HG02970 (cell line): ENCODE results near the gene COASY.

Experiments
- ATAC-seq: cut with Tn5 transposase; IDR thresholded peaks from one replicate; pipeline ENCODE4 v1.9.1; 2021; ENCODE audit warnings: mild to moderate bottlenecking, moderate library complexity, moderate number of reproducible peaks; ENCODE audit not compliant: unreplicated experiment, low FRiP score

COASY gene

DNA sequence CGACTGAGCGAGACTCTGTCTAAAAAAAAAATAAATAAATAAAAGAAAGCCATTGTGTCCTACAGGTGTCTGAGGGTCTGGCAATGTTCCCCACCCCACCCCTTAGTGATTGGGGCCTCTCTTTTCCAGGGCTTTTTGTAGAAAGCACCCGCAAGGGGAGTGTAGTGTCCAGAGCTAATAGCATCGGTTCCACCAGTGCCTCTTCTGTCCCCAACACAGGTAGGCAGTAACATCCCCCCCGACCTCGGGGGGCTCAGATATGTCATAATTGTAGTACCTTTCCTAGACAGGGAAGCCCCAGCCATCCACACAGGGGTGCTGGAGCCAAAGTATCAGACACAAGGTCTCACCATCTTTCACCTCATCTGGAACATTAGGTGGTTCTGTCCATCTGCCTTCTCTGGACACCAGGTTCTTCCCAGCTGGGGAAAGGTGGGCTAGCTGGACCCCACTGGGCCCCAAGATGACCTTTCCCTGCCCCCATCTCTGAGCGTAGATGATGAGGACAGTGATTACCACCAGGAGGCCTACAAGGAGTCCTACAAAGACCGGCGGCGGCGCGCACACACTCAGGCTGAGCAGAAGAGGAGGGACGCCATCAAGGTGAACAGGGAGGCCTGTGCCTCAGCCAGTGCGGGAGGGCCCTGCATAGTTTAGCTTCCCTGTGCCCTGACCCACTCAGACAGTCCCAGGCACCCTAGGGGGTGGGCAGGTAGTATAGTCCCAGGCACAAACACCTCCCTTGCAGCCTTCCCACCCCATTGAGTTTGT is 6.6 kb downstream of the COASY start:
- no peak for ATAC-seq

DNA sequence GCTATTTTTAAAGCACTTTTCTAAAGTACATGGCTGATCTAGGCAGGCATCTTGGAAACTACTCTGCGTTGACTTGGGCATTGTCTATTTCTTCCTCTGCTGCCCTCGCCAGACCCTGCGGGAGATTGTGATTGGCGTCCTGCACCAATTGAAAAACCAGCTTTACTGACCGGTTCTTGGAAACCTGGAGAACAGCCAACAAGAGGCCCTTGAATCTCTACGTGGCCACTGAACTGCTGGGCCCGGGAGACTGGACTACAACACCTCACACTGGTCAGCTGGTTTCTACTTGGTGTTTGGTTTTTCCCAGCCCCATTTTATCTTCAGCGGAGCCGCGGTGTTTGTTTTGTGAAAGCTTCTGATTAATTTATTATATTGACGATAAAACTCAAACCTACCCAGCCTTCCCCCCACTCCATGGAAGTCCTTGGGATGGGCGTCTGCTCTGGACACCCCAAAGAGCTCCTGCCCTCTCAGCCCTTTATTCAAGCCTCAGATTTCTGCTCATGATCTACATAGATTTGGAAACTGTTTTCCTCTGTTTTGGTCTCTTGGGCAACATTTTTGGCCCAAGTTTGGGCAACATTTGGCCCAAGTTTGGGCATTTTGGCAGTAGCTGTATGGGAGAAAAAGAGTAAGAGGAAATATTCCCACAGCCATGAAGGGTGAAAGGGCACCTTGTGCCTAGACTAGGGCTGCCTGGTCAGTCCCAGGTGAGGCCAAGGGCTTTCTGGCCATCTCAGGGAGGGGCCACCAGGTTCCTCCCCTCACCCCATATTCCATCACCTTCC is 9.7 kb downstream of the COASY start:
- no peak for ATAC-seq

DNA sequence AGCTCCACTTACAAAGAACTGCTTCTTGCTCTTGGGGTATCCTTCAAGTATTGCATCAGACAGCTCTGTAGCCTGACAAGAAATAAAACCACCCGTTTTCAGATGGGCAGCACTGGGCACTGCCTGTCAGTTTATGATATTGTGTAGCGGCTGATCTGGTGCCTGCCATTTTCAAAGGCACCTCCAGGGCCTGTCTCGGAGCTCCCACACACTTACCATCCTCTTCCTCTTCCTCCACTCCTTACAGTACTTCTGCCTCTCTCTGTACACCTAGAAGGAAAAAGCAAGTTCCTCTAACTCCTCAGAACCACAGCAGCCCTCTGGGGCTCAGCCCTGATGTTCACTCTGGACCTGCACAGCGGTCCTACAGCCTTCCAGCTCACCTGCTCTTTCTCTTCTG is 11.1 kb downstream of the COASY start:
- ATAC-seq, result no peak

DNA sequence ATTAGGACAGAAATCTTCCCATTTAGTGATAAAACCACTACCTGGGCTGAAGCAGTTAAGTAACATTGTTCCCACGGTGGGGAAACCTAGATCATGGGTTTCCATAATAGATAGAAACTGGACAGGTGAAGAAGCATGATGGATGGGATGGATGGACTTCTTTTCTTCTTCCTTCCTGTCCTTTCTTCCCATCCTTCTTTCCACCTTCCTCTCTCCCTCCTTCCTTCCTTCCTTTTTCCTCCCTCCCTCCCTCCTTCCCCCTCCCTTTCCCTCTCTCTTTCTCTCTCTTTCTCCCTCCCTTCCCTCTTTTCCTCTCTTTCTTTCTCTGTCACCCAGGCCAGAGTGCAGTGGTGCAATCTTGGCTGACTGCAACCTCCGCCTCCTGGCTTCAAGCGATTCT is 12.5 kb downstream of the COASY start:
- ATAC-seq, result no peak

DNA sequence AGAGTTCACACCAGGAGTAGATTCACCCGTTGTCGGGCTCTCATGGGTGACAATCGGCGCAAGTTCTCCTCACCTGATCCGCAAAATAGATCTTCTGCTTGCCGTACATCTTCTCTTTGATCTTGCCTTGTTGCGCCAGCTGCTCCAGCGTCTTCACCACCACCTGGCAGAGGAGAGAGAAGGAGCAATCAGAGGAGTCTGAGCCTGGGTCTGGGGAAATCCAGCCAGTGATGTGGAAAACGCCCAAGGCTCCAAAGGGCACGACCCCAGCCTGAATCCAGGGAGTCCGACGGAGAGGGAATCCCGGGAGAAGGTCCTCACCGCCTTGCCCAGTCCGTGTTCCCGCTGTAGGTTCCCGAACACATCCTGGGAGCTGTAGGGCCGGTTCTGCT is 15.2 kb downstream of the COASY start:
- ATAC-seq, result no peak

DNA sequence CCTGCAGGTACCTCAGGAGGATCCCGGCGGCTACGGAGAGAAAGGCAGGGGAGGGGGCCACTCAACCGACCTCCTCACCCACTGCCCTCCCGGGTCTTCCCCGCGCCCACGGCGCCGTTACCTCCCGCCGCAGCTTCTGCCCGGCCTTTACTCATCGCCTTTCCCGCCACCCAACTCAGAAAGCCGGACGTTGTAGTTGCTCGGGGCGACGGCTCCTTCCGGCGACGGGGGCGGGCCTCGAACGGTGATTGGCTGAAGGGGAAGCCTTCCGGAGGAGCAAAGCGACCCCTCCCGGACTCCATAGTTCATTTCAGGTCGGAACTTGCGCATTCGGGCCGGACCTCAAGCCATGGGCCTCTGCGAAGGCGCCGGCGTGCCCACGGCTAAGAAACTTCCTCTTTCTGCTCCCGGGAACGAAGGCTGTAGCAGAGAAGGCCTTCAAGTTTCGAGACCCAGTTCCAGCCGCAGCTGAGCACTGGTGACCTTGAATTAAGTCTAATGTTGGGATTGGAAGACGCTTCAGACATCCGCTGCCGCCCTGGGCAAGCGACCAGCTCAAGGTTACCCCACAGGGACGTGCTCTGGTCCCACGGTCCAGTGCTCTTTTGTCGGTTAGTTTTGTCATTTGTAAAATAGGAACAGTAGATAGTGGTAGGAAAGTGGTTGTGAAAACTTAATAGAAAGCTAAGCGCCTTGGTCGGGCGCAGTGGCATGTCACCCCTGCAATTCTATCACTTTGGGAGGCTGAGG is 15.8 kb downstream of the COASY start, which contains the start of gene PSMC3IP:
TSS of gene PSMC3IP (minus strand) at position 198 of the 750 bp plus-strand sequence. CDS start at position 155, 43 bp downstream.
- ATAC-seq, result peak; percentile 62

DNA sequence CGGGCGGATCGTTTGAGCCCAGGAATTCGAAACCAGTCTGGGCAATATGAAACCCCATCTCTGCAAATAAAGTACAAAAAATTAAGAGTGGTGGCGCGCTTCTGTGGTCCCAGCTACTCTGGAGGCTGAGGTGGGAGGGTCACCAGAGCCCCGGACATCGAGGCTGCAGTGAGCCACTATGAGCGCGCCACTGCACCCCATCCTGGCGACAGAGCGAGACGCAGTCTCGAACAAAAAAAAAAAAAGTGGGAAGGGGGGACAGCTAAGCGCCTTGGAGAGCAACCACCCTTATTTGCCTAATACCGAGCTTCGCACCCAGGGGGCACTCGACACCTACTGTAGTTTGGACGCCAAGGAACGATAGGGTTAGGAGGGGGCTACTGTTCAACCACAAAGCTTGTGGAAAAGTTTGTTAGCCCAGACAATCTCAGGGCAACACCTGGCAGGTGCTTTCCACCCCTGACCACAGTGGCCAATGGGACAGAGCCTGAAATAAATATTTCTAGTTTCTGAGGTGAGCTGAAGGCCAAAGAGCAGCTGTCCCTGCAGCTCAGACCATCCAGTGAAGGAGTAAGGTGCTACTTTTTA is 16.4 kb downstream of the COASY start:
- ATAC-seq, result peak; percentile 46

DNA sequence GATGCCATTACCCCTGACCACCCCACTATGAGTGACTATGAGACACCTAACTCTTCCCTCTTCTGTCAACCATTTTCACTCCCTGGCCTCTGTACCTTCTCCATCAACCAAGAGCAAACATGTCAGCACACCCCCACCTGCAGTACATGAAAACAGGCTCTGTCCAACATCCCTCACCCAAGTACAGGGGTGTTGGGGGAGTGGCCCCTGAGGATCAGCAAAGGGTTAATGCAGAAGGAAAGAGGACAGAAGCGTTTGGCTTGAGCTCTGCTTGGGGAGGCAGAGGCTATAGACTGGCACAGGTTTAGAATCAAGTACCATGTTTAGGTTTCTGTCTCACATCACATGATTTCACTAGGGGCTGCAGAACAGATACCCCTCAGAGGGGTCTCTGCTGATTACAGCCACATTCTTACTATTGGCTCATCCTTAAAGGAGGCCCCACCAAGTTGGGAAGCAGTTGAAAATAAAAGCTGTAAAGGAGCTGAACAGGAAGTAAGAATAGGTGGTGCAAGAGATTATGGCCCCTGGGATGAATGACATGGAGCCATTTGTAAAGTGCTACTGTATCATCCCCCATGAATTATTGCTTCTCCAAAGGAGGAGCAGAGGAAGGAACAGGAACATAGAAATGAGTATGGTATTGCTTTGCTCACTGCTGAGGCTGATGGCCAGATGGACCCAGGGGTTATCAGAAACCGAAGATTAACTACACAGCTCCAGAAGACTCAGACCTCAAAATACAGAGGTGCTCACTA is 18.0 kb downstream of the COASY start:
- ATAC-seq, result no peak

DNA sequence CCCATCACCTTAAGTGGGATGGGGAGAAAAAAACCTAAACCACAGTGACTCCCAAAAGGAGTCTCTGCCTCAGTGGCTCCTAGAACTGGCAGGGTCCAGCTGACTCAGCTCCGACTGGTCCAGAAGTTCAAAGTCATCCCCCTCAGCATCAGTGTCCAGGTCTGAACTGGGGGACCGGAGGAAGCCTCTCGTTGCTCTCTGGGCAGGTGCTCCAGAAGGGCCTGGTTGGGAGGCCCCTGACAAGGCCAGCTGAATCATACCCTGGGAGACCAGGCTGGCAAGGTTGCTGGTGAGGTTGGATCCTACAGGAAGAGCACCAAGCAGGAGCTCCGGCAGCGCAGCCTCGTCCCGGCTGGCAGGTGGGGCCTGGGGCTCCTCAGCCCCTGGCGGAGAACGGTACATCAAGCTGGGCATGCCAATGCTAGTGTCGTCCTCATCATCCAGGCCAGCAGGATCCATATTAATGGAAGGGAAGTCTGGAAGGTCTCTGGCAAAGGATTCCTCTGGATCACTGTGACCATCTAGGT is 19.9 kb downstream of the COASY start:
- no peak for ATAC-seq

DNA sequence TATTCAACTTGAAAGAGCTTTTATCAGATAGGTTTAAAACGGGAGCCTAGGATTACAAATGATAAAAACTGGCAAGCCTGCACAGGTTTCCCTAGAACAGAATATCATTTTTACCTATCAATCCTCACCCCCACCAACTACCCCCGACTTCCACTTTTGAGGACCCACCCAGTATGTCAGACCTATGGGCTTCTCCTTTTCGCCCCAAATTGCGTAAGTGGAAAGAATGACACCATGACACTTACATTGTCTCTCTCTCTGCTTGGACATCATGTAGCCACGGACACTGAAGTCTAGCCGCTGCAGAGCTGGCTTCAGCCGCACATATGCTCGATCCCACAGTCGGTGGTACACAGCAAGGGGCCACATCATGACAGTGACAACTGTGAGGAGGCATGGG is 22.9 kb downstream of the COASY start:
- ATAC-seq, result no peak

DNA sequence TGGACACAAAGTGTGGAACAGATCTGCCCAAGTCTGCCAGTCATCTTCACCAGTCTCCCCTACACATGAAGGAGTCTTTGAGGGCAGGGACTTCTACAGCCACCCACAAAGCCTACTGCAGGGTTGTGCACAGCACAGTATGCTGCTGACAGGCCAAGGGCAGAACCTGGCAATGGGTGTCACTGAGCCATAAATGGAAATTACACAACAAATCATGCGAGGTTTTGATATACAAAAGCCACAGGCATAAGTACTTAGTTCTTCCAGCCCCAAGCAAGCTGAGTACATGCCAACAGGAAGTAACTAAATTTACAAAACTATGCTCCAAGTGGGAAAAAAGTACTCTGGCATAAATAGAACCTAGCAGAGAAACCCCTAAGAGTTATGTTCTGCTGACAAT is 23.4 kb downstream of the COASY start:
- ATAC-seq, result no peak

DNA sequence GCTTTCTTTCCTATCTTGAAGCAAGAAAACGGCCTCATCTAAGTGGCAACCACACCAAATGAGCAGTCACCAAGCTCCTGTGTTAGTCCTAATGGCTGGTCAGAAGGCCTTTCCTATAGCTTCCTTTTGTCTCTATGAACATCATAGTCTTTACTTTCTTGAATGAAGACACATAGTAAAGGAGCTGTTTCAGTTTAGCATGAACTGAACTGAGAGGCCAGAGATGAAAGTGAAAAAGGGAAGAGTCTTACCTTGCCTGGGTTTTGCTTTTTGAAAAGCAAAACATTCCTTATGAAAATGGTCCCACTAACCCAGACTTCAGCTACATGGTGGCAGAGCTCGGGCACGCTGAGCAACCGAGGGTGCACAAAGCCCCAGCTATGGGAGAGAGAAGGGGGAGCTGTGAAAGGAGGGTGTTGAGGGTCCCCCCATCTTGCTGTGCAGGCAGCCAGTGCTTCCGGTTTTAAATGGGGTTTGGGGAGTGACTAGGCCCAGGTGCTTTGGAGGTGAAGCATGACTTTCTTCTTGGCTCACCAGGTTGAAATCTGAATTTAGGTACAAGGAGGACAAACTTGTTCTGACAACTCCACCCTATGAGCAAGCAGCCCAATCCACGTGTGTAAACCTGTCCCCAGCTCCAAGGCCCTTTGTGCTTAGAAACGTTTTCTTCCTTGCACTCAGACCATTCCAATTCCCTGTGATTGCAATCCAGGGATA is 24.7 kb downstream of the COASY start:
- ATAC-seq, result no peak

DNA sequence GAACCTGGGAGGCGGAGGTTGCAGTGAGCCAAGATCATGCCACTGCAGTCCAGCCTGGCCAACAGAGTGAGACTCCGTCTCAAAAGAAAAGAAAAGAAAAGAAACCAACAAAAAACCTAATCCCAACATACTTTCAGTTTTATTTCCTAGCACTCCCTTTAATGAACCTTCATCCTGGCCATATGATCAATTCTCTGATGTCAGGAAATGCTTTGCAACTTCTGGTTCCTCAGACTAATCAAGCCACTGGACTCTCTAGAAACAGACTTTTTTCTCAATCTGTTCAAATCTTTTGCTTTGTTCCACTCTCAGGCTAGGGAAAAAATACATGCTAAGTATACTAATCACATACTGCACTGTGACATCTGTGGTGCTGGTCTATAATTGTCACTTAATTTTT is 28.9 kb downstream of the COASY start:
- ATAC-seq, result no peak

DNA sequence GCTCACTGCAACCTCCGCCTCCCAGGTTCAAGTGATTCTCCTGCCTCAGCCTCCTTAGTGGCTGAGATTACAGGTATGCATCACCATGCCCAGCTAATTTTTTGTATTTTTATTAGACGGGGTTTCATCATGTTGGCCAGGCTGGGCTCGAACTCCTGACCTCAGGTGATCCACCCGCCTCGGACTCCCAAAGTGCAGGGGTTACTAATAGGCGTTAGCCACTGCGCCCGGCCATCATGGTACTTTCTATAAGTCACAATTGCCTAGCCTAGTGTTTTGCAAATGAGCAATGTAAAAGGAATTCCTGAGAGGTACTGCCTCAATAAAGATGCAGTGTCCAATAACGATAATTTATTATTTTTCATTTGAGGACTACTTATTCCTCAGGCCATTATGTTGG is 29.5 kb downstream of the COASY start:
- no peak for ATAC-seq

DNA sequence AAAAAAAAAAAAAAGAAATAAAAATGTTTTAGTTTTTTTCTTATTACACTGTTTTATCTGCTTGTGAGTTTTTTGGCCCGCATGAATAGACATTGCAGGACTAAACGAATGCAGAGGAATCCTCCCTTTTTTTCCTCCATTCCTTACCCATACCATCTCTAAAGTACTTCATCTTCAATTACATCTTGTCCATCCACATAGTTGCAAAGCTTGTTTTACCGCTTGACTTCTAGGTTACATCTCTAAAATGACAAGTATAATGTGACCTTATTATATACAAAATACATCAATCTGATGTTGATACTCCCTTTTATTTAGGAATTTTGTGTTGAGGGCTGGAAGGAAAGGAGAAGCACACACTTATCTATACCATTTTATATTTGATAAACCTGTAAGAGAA is 34.4 kb downstream of the COASY start:
- ATAC-seq, result no peak

DNA sequence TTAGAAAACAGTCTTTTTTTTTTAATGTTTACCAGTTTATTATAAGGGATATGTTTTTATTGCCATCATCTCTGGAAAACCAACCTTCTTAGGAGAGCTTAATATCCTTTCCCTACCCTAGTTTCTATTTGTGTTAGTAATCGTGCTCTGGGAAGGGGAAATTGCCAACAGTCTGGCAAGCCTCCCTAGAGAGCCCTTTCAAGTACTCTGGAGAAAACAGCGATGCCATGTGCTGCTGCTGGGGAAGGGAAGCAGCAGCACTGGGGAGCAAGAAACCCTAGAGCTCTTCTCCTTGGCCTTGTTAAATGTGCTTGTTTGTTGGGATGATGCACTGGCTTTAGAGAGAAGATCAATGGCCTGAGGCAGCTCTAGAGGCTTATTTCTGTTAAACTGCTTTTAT is 37.0 kb downstream of the COASY start:
- no peak for ATAC-seq

DNA sequence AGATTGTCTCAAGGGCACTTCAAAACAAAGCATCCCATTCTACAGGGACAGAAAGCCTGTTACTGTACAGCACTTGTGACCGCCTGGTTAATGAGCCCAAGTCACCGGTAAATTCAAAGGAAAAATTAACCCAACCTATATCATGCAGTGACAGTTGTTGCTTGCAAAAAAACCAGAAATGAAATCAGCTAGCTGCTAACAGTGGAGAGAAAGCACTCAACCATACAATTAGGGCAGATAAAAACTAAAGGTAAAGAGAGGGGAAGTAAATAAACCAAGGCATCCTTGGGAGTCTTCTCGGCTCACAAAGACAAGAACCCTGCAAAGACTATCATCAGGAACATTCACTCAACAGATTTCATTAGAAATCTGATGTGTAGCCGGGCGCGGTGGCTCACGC is 41.4 kb downstream of the COASY start:
- no peak for ATAC-seq

DNA sequence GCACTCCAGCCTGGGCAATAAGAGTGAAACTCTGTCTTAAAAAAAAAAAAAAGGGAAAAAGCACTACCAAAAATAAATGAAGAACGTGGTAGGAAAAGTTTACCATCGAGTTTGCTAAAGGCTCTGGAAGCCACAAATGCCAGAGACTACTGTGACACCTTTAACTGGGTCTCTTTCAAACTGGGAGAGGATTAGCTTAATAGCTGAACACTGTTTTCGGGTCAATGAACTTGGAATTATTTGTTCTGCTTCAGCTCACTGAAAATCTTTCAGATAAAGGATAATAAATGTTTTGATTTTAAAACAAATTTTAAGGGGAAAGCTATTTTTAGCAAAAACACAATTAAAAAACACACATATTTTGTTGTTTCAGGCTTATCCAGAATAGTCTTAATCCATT is 45.8 kb downstream of the COASY start:
- no peak for ATAC-seq
